BLaER1 treated with 17β-estradiol and CSF1 and Interleukin-3, amounts not matched to agents 10 nM and 100 nM (cell line): ENCODE results near the gene LUZP1.

ENCODE experiments used
- H3K27ac ChIP-seq, 11 experiments: shearing (Covaris generic); formaldehyde crosslinking; 2 replicates each; pipeline ENCODE4 v1.8.1; 2022
- H3K27me3 ChIP-seq, 11 experiments: shearing (Covaris generic); formaldehyde crosslinking; 2 replicates each; pipeline ENCODE4 v1.8.1; 2022
- H3K36me3 ChIP-seq, 11 experiments: shearing (Covaris generic); formaldehyde crosslinking; 2 replicates each; pipeline ENCODE4 v1.8.1; 2022
- H3K4me1 ChIP-seq, 10 experiments: shearing (Covaris generic); formaldehyde crosslinking; 2 replicates each; pipeline ENCODE4 v1.8.1; 2022
- H3K4me2 ChIP-seq, 11 experiments: shearing (Covaris generic); formaldehyde crosslinking; 2 replicates each; pipeline ENCODE4 v1.8.1; 2022
- H3K4me3 ChIP-seq, 10 experiments: shearing (Covaris generic); formaldehyde crosslinking; 2 replicates each; pipeline ENCODE4 v1.8.1; 2022
- H3K9ac ChIP-seq, 11 experiments: shearing (Covaris generic); formaldehyde crosslinking; 2 replicates each; pipeline ENCODE4 v1.8.1; 2022
- H3K9me3 ChIP-seq, 11 experiments: shearing (Covaris generic); formaldehyde crosslinking; replicated peaks in 1 of 11; 2 replicates each; pipeline ENCODE4 v1.8.1; 2022
- H4K20me1 ChIP-seq, 11 experiments: shearing (Covaris generic); formaldehyde crosslinking; 2 replicates each; pipeline ENCODE4 v1.8.1; 2022
- Cebpa-rat ChIP-seq, 11 experiments: shearing (Covaris generic); IDR thresholded peaks; 2 replicates each; pipeline ENCODE4 v1.8.1; 2022

Gene LUZP1

GRCh38 chr1:23152966-23153684, 15.5 kb downstream of the LUZP1 start:
- H3K36me3 ChIP-seq: peaks cover 0 to 81% (median 33%) of the 10 kb centered on the region in 11 experiments; a peak in 18 of 22 replicates
- no peak overlapping the region for H3K4me2 ChIP-seq
- no peak overlapping the region for H3K27ac ChIP-seq
- H4K20me1 ChIP-seq: peaks cover 82 to 100% (median 100%) of the 10 kb centered on the region in 11 experiments
- H3K4me3 ChIP-seq: no peak overlapping the region
- no peaks in the 10 kb centered on the region for H3K9me3 ChIP-seq
- TF ChIP-seq Cebpa-rat (IDR thresholded peaks at IDR 0.05): no peak
- H3K4me1 ChIP-seq: peaks cover 7 to 53% (median 30%) of the 10 kb centered on the region in 10 experiments; a peak in 16 of 20 replicates
- H3K9ac ChIP-seq: no peak overlapping the region
- H3K27me3 ChIP-seq: no peaks in the 10 kb centered on the region

- H3K36me3 ChIP-seq: peaks cover 9 to 81% (median 55%) of the 10 kb centered on the region in 11 experiments; a peak in 21 of 22 replicates
- peaks cover 70 to 100% (median 100%) of the 10 kb centered on the region in 11 experiments for H4K20me1 ChIP-seq
- H3K9me3 ChIP-seq: no peaks in the 10 kb centered on the region
- H3K27me3 ChIP-seq: no peaks in the 10 kb centered on the region
- no peak overlapping the region for H3K4me3 ChIP-seq
- peak overlapping the region in 2 of 11 experiments; percentile 16 to 22; a peak in 2 of 22 replicates for H3K4me2 ChIP-seq
- H3K27ac ChIP-seq: no peak overlapping the region
- H3K9ac ChIP-seq: no peak overlapping the region
- peaks cover 0 to 48% (median 28%) of the 10 kb centered on the region in 10 experiments; a peak in 16 of 20 replicates for H3K4me1 ChIP-seq
- no peak for TF ChIP-seq Cebpa-rat (IDR thresholded peaks at IDR 0.05)
Observed at GRCh38 chr1:23150742-23151141, 17.9 kb downstream of the LUZP1 start.

GRCh38 chr1:23150125-23150524, 18.5 kb downstream of the LUZP1 start:
- H3K4me3 ChIP-seq: no peak overlapping the region
- peaks cover 9 to 81% (median 55%) of the 10 kb centered on the region in 11 experiments; a peak in 21 of 22 replicates for H3K36me3 ChIP-seq
- TF ChIP-seq Cebpa-rat (IDR thresholded peaks at IDR 0.05): no peak
- H3K4me2 ChIP-seq: peak overlapping the region in 1 of 11 experiments; percentile 49; a peak in 2 of 22 replicates
- H3K4me1 ChIP-seq: peaks cover 0 to 48% (median 28%) of the 10 kb centered on the region in 10 experiments; a peak in 17 of 20 replicates
- H3K27ac ChIP-seq: no peak overlapping the region
- H3K9ac ChIP-seq: no peak overlapping the region
- H3K27me3 ChIP-seq: no peaks in the 10 kb centered on the region
- H4K20me1 ChIP-seq: peaks cover 70 to 100% (median 100%) of the 10 kb centered on the region in 11 experiments
- no peaks in the 10 kb centered on the region for H3K9me3 ChIP-seq

GRCh38 chr1:23149114-23149513, 19.5 kb downstream of the LUZP1 start:
- Histone ChIP-seq H3K27ac (peak overlapping the region in 1 of 11 experiments; percentile 2; a peak in 1 of 22 replicates), H3K9ac (no peak overlapping the region), H3K36me3 (peaks cover 18 to 83% (median 63%) of the 10 kb centered on the region in 11 experiments; a peak in 21 of 22 replicates), H4K20me1 (peaks cover 70 to 100% (median 100%) of the 10 kb centered on the region in 11 experiments), H3K9me3 (no peaks in the 10 kb centered on the region), H3K4me2 (peak overlapping the region in 5 of 11 experiments; percentile 34 to 61 (median 55); a peak in 9 of 22 replicates), H3K4me1 (peaks cover 0 to 51% (median 28%) of the 10 kb centered on the region in 10 experiments; a peak in 17 of 20 replicates), H3K27me3 (no peaks in the 10 kb centered on the region), H3K4me3 (no peak overlapping the region)
- no peak for TF ChIP-seq Cebpa-rat (IDR thresholded peaks at IDR 0.05)

GRCh38 chr1:23148084-23148483, 20.6 kb downstream of the LUZP1 start:
- H4K20me1 ChIP-seq: peaks cover 68 to 100% (median 100%) of the 10 kb centered on the region in 11 experiments; a peak in 21 of 22 replicates
- peak overlapping the region in 3 of 11 experiments; percentile 16 to 61 (median 60); a peak in 3 of 22 replicates for H3K4me2 ChIP-seq
- no peak overlapping the region for H3K4me3 ChIP-seq
- H3K9me3 ChIP-seq: no peaks in the 10 kb centered on the region
- no peak overlapping the region for H3K9ac ChIP-seq
- TF ChIP-seq Cebpa-rat (IDR thresholded peaks at IDR 0.05): no peak
- peaks cover 0 to 51% (median 28%) of the 10 kb centered on the region in 10 experiments; a peak in 17 of 20 replicates for H3K4me1 ChIP-seq
- no peak overlapping the region for H3K27ac ChIP-seq
- H3K27me3 ChIP-seq: no peaks in the 10 kb centered on the region
- peaks cover 21 to 84% (median 67%) of the 10 kb centered on the region in 11 experiments; a peak in 21 of 22 replicates for H3K36me3 ChIP-seq

- peak overlapping the region in 1 of 11 experiments; percentile 17; a peak in 2 of 22 replicates for H3K27ac ChIP-seq
- H3K9me3 ChIP-seq: no peaks in the 10 kb centered on the region
- H3K4me3 ChIP-seq: no peak overlapping the region
- TF ChIP-seq Cebpa-rat (IDR thresholded peaks at IDR 0.05): no peak
- no peak overlapping the region for H3K9ac ChIP-seq
- H3K4me1 ChIP-seq: peaks cover 0 to 31% (median 4%) of the 10 kb centered on the region in 10 experiments; a peak in 8 of 20 replicates
- no peak overlapping the region for H3K4me2 ChIP-seq
- peaks cover 15 to 100% (median 83%) of the 10 kb centered on the region in 11 experiments for H3K36me3 ChIP-seq
- no peaks in the 10 kb centered on the region for H3K27me3 ChIP-seq
- H4K20me1 ChIP-seq: peaks cover 85 to 100% (median 100%) of the 10 kb centered on the region in 11 experiments
Observed at GRCh38 chr1:23140940-23141596, 27.6 kb downstream of the LUZP1 start.

- H3K9ac ChIP-seq: no peak overlapping the region
- H3K27me3 ChIP-seq: no peaks in the 10 kb centered on the region
- peaks cover 88 to 100% (median 100%) of the 10 kb centered on the region in 11 experiments; a peak in 21 of 22 replicates for H4K20me1 ChIP-seq
- peaks cover 0 to 97% (median 57%) of the 10 kb centered on the region in 11 experiments; a peak in 20 of 22 replicates for H3K36me3 ChIP-seq
- peaks cover 0 to 27% (median 0%) of the 10 kb centered on the region in 10 experiments; a peak in 9 of 20 replicates for H3K4me1 ChIP-seq
- no peak overlapping the region for H3K4me2 ChIP-seq
- TF ChIP-seq Cebpa-rat (IDR thresholded peaks at IDR 0.05): no peak
- no peak overlapping the region for H3K27ac ChIP-seq
- no peaks in the 10 kb centered on the region for H3K9me3 ChIP-seq
- no peak overlapping the region for H3K4me3 ChIP-seq
Observed at GRCh38 chr1:23135268-23135667, 33.4 kb downstream of the LUZP1 start.

GRCh38 chr1:23134055-23134454, 34.6 kb downstream of the LUZP1 start:
- Histone ChIP-seq H3K27me3 (no peaks in the 10 kb centered on the region), H3K27ac (no peak overlapping the region), H3K4me1 (peaks cover 0 to 23% (median 0%) of the 10 kb centered on the region in 10 experiments; a peak in 9 of 20 replicates), H3K4me3 (no peak overlapping the region), H4K20me1 (peaks cover 88 to 100% (median 100%) of the 10 kb centered on the region in 11 experiments; a peak in 21 of 22 replicates), H3K36me3 (peaks cover 0 to 97% (median 52%) of the 10 kb centered on the region in 11 experiments; a peak in 19 of 22 replicates), H3K9ac (no peak overlapping the region), H3K9me3 (no peaks in the 10 kb centered on the region), H3K4me2 (no peak overlapping the region)
- TF ChIP-seq Cebpa-rat (IDR thresholded peaks at IDR 0.05): no peak
